Uterus (tissue), 4 donors: Measurements from ENCODE around the gene ATL3. TPM values are rescaled to one million over a fixed set of nuclear protein-coding genes. Genes with fewer than 3 reads are reported as not detected.

Experiments used
- DNase-seq, 2 donors: peaks; one replicate each; pipeline ENCODE4 v3.0.0-alpha.2; 2019 to 2020
- H3K27ac ChIP-seq, 2 donors: fragments of 200-600 bp; sonication (generic); 1 replicate in 1 of 2; 2 replicates in 1 of 2; pipeline ENCODE4 v1.5.1; 2016 to 2018
- H3K27me3 ChIP-seq, 2 donors: fragments of 200-600 bp; sonication (generic); one replicate each; pipeline ENCODE4 v1.5.1; 2018 to 2019; ENCODE audit warnings: control low read depth in 1 of 2
- H3K36me3 ChIP-seq, 2 donors: fragments of 200-600 bp; sonication (generic); one replicate each; pipeline ENCODE4 v1.5.1; 2019; ENCODE audit warnings: control low read depth in 1 of 2
- H3K4me1 ChIP-seq, 2 donors: fragments of 200-600 bp; sonication (generic); one replicate each; pipeline ENCODE4 v1.5.1; 2018 to 2019; ENCODE audit warnings: control low read depth in 1 of 2
- H3K4me3 ChIP-seq, 2 donors: fragments of 200-600 bp; sonication (generic); 1 replicate in 1 of 2; 2 replicates in 1 of 2; pipeline ENCODE4 v1.5.1; 2018 to 2019; ENCODE audit warnings: mild to moderate bottlenecking in 1 of 2
- H3K9me3 ChIP-seq, 2 donors: fragments of 200-600 bp; sonication (generic); one replicate each; pipeline ENCODE4 v1.5.1; 2019; ENCODE audit warnings: control low read depth in 1 of 2
- CTCF ChIP-seq, 4 experiments: fragments of 200-600 bp in 2 of 4; fragments of 450-650 bp in 2 of 4; sonication (generic) in 2 of 4; IDR thresholded peaks; one replicate each; pipeline ENCODE4 v1.5.1; 2016 to 2019; ENCODE audit warnings: antibody characterized with exemption in 4 of 4, mild to moderate bottlenecking in 2 of 4, moderate library complexity in 1 of 4
- POLR2A ChIP-seq, 2 donors: fragments of 450-650 bp; IDR thresholded peaks; one replicate each; pipeline ENCODE4 v1.6.1; 2016; ENCODE audit warnings: antibody characterized with exemption in 2 of 2, mild to moderate bottlenecking in 1 of 2, moderate library complexity in 1 of 2
- intact Hi-C: fragments of 100-400 bp; cut with DNase I; formaldehyde crosslinking; loops from one replicate; pipeline ENCODE4 v1.15.1; 2023; ENCODE audit warnings: low total_unique reads
- total RNA-seq, 4 donors: library from RNA; depleted of rRNA in 3 of 4; stranded (reverse); fragments of >200 nt in 3 of 4; gene quantifications; one replicate each; pipeline versions ENCODE4 v1.1.0 to v1.2.4, GENCODE V29; 2014 to 2023
- donor health status: DM: yes; HTN: yes; CAD: no.

Gene ATL3
- total RNA-seq, 4 donors from 2014 or later: 49.4 to 158 (median 87.6) TPM

GRCh38 chr11:63612181-63612580 lies 59.0 kb downstream of the ATL3 start:
- Histone ChIP-seq H3K36me3 (no peaks in the 10 kb centered on the region), H3K27ac (no peak overlapping the region), H3K4me1 (peaks cover 0 to 6% of the 10 kb centered on the region in 2 donors), H3K9me3 (no peaks in the 10 kb centered on the region), H3K27me3 (no peaks in the 10 kb centered on the region), H3K4me3 (peak overlapping the region in 1 of 2 donors; percentile 61)
- intact Hi-C loops: no loop called here
- TF ChIP-seq CTCF (IDR thresholded peaks at IDR 0.05) (no peak), POLR2A (IDR thresholded peaks at IDR 0.05) (no peak)
- DNase-seq: no peak

GRCh38 chr11:63611395-63611747 lies 59.8 kb downstream of the ATL3 start:
- Histone ChIP-seq H3K4me1 (peaks cover 0 to 6% of the 10 kb centered on the region in 2 donors), H3K9me3 (no peaks in the 10 kb centered on the region), H3K27ac (peak overlapping the region in 1 of 2 donors; percentile 10), H3K4me3 (no peak overlapping the region), H3K36me3 (no peaks in the 10 kb centered on the region), H3K27me3 (no peaks in the 10 kb centered on the region)
- no peak for DNase-seq
- intact Hi-C loops: no loop called here
- TF ChIP-seq CTCF (IDR thresholded peaks at IDR 0.05) (no peak), POLR2A (IDR thresholded peaks at IDR 0.05) (no peak)

- no peak for DNase-seq
- peaks cover 0 to 6% of the 10 kb centered on the region in 2 donors for H3K4me1 ChIP-seq
Observed at GRCh38 chr11:63610604-63611394, 60.4 kb downstream of the ATL3 start.

GRCh38 chr11:63609971-63610580 lies 61.1 kb downstream of the ATL3 start:
- Histone ChIP-seq H3K9me3 (no peaks in the 10 kb centered on the region), H3K27me3 (no peaks in the 10 kb centered on the region), H3K27ac (peak overlapping the region in 1 of 2 donors; percentile 10), H3K4me1 (peaks cover 0 to 6% of the 10 kb centered on the region in 2 donors), H3K36me3 (no peaks in the 10 kb centered on the region), H3K4me3 (no peak overlapping the region)
- no peak for DNase-seq
- TF ChIP-seq CTCF (IDR thresholded peaks at IDR 0.05): no peak
- TF ChIP-seq POLR2A (IDR thresholded peaks at IDR 0.05): no peak
- intact Hi-C loops: no loop called here

More at GRCh38 chr11:63610604-63611394, 60.4 kb downstream of the ATL3 start:
- no peaks in the 10 kb centered on the region for H3K9me3 ChIP-seq
- H3K27me3 ChIP-seq: no peaks in the 10 kb centered on the region
- intact Hi-C loops: no loop called here
- no peaks in the 10 kb centered on the region for H3K36me3 ChIP-seq
- TF ChIP-seq CTCF (IDR thresholded peaks at IDR 0.05): peak in 1 of 4 experiments; percentile 15
- no peak for TF ChIP-seq POLR2A (IDR thresholded peaks at IDR 0.05)
- peak overlapping the region in 1 of 2 donors; percentile 10 for H3K27ac ChIP-seq
- H3K4me3 ChIP-seq: peak overlapping the region in 1 of 2 donors; percentile 11

- no peaks in the 10 kb centered on the region for H3K9me3 ChIP-seq
- peaks cover 0 to 6% of the 10 kb centered on the region in 2 donors for H3K4me1 ChIP-seq
- intact Hi-C loops: no loop called here
- no peak overlapping the region for H3K27ac ChIP-seq
- DNase-seq: no peak
- no peaks in the 10 kb centered on the region for H3K36me3 ChIP-seq
- no peak for TF ChIP-seq CTCF (IDR thresholded peaks at IDR 0.05)
- TF ChIP-seq POLR2A (IDR thresholded peaks at IDR 0.05): no peak
- H3K27me3 ChIP-seq: no peaks in the 10 kb centered on the region
- H3K4me3 ChIP-seq: no peak overlapping the region
Observed at GRCh38 chr11:63609536-63609935, 61.6 kb downstream of the ATL3 start.
